Liver (tissue), 9 donors: Measurements from ENCODE around the gene NPTN. TPM values are rescaled to one million over a fixed set of nuclear protein-coding genes. Genes with fewer than 3 reads are reported as not detected.
"Not testable (repeated sequence)": the region's sequence is repeated elsewhere in the genome, so short reads cannot be mapped to it uniquely, and the experiment has no call there.

Experiments
- DNase-seq: peaks from one replicate; pipeline ENCODE4 v3.0.0-alpha.2; 2017; ENCODE audit warnings: low spot score
- H3K27ac ChIP-seq, 2 donors: one replicate each; pipeline ENCODE4 v1.7.0; 2013; ENCODE audit warnings: inconsistent platforms in 2 of 2, low read length in 2 of 2, control low read depth in 1 of 2, low read depth in 1 of 2, mild to moderate bottlenecking in 1 of 2
- H3K27me3 ChIP-seq, 4 donors: one replicate each; pipeline versions ENCODE4 v1.6.1 to v1.7.0; 2013; ENCODE audit warnings: low read length in 3 of 4, inconsistent platforms in 1 of 4, mild to moderate bottlenecking in 1 of 4, moderate library complexity in 1 of 4; ENCODE audit not compliant: control insufficient read depth in 4 of 4, insufficient read depth in 4 of 4
- H3K36me3 ChIP-seq, 4 donors: one replicate each; pipeline versions ENCODE4 v1.6.1 to v1.7.0; 2013; ENCODE audit warnings: low read length in 3 of 4, mild to moderate bottlenecking in 3 of 4, low read depth in 1 of 4, moderate library complexity in 1 of 4; ENCODE audit not compliant: control insufficient read depth in 4 of 4, insufficient read depth in 3 of 4
- H3K4me1 ChIP-seq, 4 donors: one replicate each; pipeline versions ENCODE4 v1.6.1 to v1.7.0; 2013; ENCODE audit warnings: low read length in 3 of 4, mild to moderate bottlenecking in 3 of 4, moderate library complexity in 1 of 4; ENCODE audit not compliant: control insufficient read depth in 4 of 4, insufficient read depth in 4 of 4
- H3K4me3 ChIP-seq, 3 donors: one replicate each; pipeline versions ENCODE4 v1.6.1 to v1.7.0; 2013; ENCODE audit warnings: low read length in 3 of 3, control low read depth in 1 of 3, low read depth in 1 of 3, mild to moderate bottlenecking in 1 of 3
- H3K9ac ChIP-seq, 2 donors: one replicate each; pipeline ENCODE4 v1.7.0; 2013; ENCODE audit warnings: low read length in 2 of 2, mild to moderate bottlenecking in 2 of 2, moderate library complexity in 2 of 2, control low read depth in 1 of 2, low read depth in 1 of 2
- H3K9me3 ChIP-seq, 4 donors: one replicate each; pipeline versions ENCODE4 v1.6.1 to v1.7.0; 2013; ENCODE audit warnings: low read length in 3 of 4; ENCODE audit not compliant: control insufficient read depth in 4 of 4
- ATF3 ChIP-seq: IDR thresholded peaks from 2 replicates; pipeline ENCODE4 v1.6.1; 2016; ENCODE audit warnings: antibody characterized with exemption
- EGR1 ChIP-seq, 2 donors: IDR thresholded peaks; 2 replicates each; pipeline ENCODE4 v1.6.1; 2016 to 2018; ENCODE audit warnings: antibody characterized with exemption in 2 of 2, low read depth in 2 of 2
- FOXA1 ChIP-seq: IDR thresholded peaks from 2 replicates; pipeline ENCODE4 v1.6.1; 2016; ENCODE audit warnings: antibody characterized with exemption
- FOXA2 ChIP-seq: IDR thresholded peaks from 2 replicates; pipeline ENCODE4 v1.6.1; 2016; ENCODE audit warnings: antibody characterized with exemption
- GABPA ChIP-seq, 2 donors: IDR thresholded peaks in 1 of 2; conservative IDR thresholded peaks in 1 of 2; 2 replicates each; pipeline ENCODE4 v1.6.1; 2016; ENCODE audit warnings: antibody characterized with exemption in 2 of 2, mild to moderate bottlenecking in 1 of 2, moderate library complexity in 1 of 2
- HNF4A ChIP-seq, 2 donors: conservative IDR thresholded peaks; 2 replicates each; pipeline ENCODE4 v1.6.1; 2016; ENCODE audit warnings: antibody characterized with exemption in 2 of 2, mild to moderate bottlenecking in 2 of 2
- HNF4G ChIP-seq: IDR thresholded peaks from 2 replicates; pipeline ENCODE4 v1.6.1; 2016; ENCODE audit warnings: antibody characterized with exemption
- JUND ChIP-seq, 2 donors: IDR thresholded peaks; 2 replicates each; pipeline ENCODE4 v1.6.1; 2016; ENCODE audit warnings: antibody characterized with exemption in 2 of 2
- MAX ChIP-seq: IDR thresholded peaks from 2 replicates; pipeline ENCODE4 v1.6.1; 2016; ENCODE audit warnings: antibody characterized with exemption
- RAD21 ChIP-seq, 2 donors: IDR thresholded peaks; 2 replicates each; pipeline ENCODE4 v1.6.1; 2016; ENCODE audit warnings: antibody characterized with exemption in 2 of 2, mild to moderate bottlenecking in 2 of 2
- REST ChIP-seq: IDR thresholded peaks from 2 replicates; pipeline ENCODE4 v1.6.1; 2016; ENCODE audit warnings: antibody characterized with exemption, mild to moderate bottlenecking
- RXRA ChIP-seq, 2 donors: IDR thresholded peaks; 2 replicates each; pipeline ENCODE4 v1.6.1; 2017 to 2018; ENCODE audit warnings: antibody characterized with exemption in 2 of 2, mild to moderate bottlenecking in 1 of 2
- SP1 ChIP-seq: IDR thresholded peaks from 2 replicates; pipeline ENCODE4 v1.6.1; 2018; ENCODE audit warnings: antibody characterized with exemption, mild to moderate bottlenecking
- TAF1 ChIP-seq: conservative IDR thresholded peaks from 2 replicates; pipeline ENCODE4 v1.6.1; 2016; ENCODE audit warnings: antibody characterized with exemption, mild to moderate bottlenecking
- YY1 ChIP-seq: IDR thresholded peaks from 2 replicates; pipeline ENCODE4 v1.6.1; 2016; ENCODE audit warnings: antibody characterized with exemption, mild to moderate bottlenecking
- ZBTB33 ChIP-seq: IDR thresholded peaks from 2 replicates; pipeline ENCODE4 v1.6.1; 2016; ENCODE audit warnings: antibody characterized with exemption
- WGBS: extraction: QIAGEN DNeasy Blood & Tissue Kit; methylation state at CpG from one replicate; pipeline ENCODE4 v1.1.7; 2013; 5-methylcytosine and 5-hydroxymethylcytosine counted together
- polyA plus RNA-seq, 2 donors: library from polyadenylated mRNA; stranded (reverse) in 1 of 2; unstranded in 1 of 2; fragments of 200-250 nt in 1 of 2; fragments of >200 nt in 1 of 2; fragmentation: Nextera tagmentation in 1 of 2; extraction: Ambion mirVana in 1 of 2; gene quantifications; one replicate each; pipeline versions ENCODE4 v1.2.1 to v1.2.3, GENCODE V29; 2013 to 2015
- total RNA-seq, 2 donors: library from RNA; depleted of rRNA; stranded (reverse); fragments of >200 nt; gene quantifications; one replicate each; pipeline ENCODE4 v1.2.3, GENCODE V29; 2014
- donor health status: healthy.
- donor health status: healthy.
- donor health status: healthy.
- donor health status: healthy.
- donor health status: healthy.

The NPTN gene
- total and polyA plus RNA-seq, 4 donors: 16.8 to 42.4 (median 33.9) TPM

GRCh38 chr15:73548925-73549324, 84.3 kb downstream of the NPTN start:
- WGBS: 84% methylated on average over 3 of the region's 3 CpGs
- H3K4me1 ChIP-seq, DNase-seq: not testable (repeated sequence)

GRCh38 chr15:73541479-73541878, 91.7 kb downstream of the NPTN start:
- Histone ChIP-seq H3K27me3 (no peaks in the 10 kb centered on the region), H3K4me3 (no peak overlapping the region), H3K27ac (no peak overlapping the region), H3K9ac (no peak overlapping the region), H3K9me3 (no peaks in the 10 kb centered on the region), H3K36me3 (peaks cover 0 to 2% (median 0%) of the 10 kb centered on the region in 4 donors), H3K4me1 (peaks cover 0 to 3% (median 0%) of the 10 kb centered on the region in 4 donors)
- DNase-seq: no peak
- peak in 1 of 2 donors; percentile 14 for TF ChIP-seq HNF4A (conservative IDR thresholded peaks at IDR 0.05)
- TF ChIP-seq GABPA (IDR thresholded peaks at IDR 0.05 in 1 of 2, conservative IDR thresholded peaks at IDR 0.05 in 1 of 2): no peak

More at GRCh38 chr15:73548925-73549324, 84.3 kb downstream of the NPTN start:
- not testable (repeated sequence) for H3K9ac ChIP-seq, H3K27ac ChIP-seq, H3K4me3 ChIP-seq, H3K27me3 ChIP-seq, H3K36me3 ChIP-seq, H3K9me3 ChIP-seq

- TF ChIP-seq YY1 (peak; percentile 28), TAF1 (no peak), JUND (IDR thresholded peaks at IDR 0.05) (peak in 1 of 2 donors; percentile 38), ATF3 (peak; percentile 28), HNF4A (conservative IDR thresholded peaks at IDR 0.05) (peak; percentile 8 to 12)
These were observed 93.0 kb downstream of the NPTN start for GRCh38 chr15:73540161-73540560.

GRCh38 chr15:73539212-73540128, 93.7 kb downstream of the NPTN start:
- 74% methylated on average over 9 of the region's 9 CpGs for WGBS
- no peak overlapping the region for H3K27ac ChIP-seq
- no peak for DNase-seq
- peaks cover 0 to 3% (median 0%) of the 10 kb centered on the region in 4 donors for H3K4me1 ChIP-seq
- H3K36me3 ChIP-seq: no peaks in the 10 kb centered on the region
- H3K9me3 ChIP-seq: no peaks in the 10 kb centered on the region
- H3K27me3 ChIP-seq: no peaks in the 10 kb centered on the region
- no peak overlapping the region for H3K4me3 ChIP-seq
- H3K9ac ChIP-seq: no peak overlapping the region
- TF ChIP-seq ZBTB33 (no peak), REST (no peak), YY1 (no peak), FOXA2 (no peak), MAX (no peak), FOXA1 (no peak), HNF4G (no peak), GABPA (IDR thresholded peaks at IDR 0.05 in 1 of 2, conservative IDR thresholded peaks at IDR 0.05 in 1 of 2) (no peak), SP1 (no peak), RXRA (IDR thresholded peaks at IDR 0.05) (no peak), HNF4A (conservative IDR thresholded peaks at IDR 0.05) (no peak), TAF1 (no peak), ATF3 (no peak), RAD21 (IDR thresholded peaks at IDR 0.05) (no peak), EGR1 (IDR thresholded peaks at IDR 0.05; ENCODE audit: low read depth in 2 of 2) (no peak)

More at GRCh38 chr15:73540161-73540560, 93.0 kb downstream of the NPTN start:
- Histone ChIP-seq H3K9ac (no peak overlapping the region), H3K27me3 (no peaks in the 10 kb centered on the region), H3K4me1 (peaks cover 0 to 3% (median 0%) of the 10 kb centered on the region in 4 donors), H3K9me3 (no peaks in the 10 kb centered on the region), H3K4me3 (no peak overlapping the region), H3K36me3 (peaks cover 0 to 2% (median 0%) of the 10 kb centered on the region in 4 donors), H3K27ac (no peak overlapping the region)
- no peak for DNase-seq
- 75% methylated on average over 3 of the region's 3 CpGs for WGBS
